Activated CD4-positive, alpha-beta T cell treated with anti-CD3 and anti-CD28 coated beads for 48 hours (primary cell): ENCODE data around the gene LGR4.
"Not testable (repeated sequence)": the region's sequence is repeated elsewhere in the genome, so short reads cannot be mapped to it uniquely, and the experiment has no call there.

Source experiments
- DNase-seq: peaks from one replicate; pipeline ENCODE4 v3.0.0-alpha.2; 2020

The LGR4 gene, protein sequence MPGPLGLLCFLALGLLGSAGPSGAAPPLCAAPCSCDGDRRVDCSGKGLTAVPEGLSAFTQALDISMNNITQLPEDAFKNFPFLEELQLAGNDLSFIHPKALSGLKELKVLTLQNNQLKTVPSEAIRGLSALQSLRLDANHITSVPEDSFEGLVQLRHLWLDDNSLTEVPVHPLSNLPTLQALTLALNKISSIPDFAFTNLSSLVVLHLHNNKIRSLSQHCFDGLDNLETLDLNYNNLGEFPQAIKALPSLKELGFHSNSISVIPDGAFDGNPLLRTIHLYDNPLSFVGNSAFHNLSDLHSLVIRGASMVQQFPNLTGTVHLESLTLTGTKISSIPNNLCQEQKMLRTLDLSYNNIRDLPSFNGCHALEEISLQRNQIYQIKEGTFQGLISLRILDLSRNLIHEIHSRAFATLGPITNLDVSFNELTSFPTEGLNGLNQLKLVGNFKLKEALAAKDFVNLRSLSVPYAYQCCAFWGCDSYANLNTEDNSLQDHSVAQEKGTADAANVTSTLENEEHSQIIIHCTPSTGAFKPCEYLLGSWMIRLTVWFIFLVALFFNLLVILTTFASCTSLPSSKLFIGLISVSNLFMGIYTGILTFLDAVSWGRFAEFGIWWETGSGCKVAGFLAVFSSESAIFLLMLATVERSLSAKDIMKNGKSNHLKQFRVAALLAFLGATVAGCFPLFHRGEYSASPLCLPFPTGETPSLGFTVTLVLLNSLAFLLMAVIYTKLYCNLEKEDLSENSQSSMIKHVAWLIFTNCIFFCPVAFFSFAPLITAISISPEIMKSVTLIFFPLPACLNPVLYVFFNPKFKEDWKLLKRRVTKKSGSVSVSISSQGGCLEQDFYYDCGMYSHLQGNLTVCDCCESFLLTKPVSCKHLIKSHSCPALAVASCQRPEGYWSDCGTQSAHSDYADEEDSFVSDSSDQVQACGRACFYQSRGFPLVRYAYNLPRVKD

DNA sequence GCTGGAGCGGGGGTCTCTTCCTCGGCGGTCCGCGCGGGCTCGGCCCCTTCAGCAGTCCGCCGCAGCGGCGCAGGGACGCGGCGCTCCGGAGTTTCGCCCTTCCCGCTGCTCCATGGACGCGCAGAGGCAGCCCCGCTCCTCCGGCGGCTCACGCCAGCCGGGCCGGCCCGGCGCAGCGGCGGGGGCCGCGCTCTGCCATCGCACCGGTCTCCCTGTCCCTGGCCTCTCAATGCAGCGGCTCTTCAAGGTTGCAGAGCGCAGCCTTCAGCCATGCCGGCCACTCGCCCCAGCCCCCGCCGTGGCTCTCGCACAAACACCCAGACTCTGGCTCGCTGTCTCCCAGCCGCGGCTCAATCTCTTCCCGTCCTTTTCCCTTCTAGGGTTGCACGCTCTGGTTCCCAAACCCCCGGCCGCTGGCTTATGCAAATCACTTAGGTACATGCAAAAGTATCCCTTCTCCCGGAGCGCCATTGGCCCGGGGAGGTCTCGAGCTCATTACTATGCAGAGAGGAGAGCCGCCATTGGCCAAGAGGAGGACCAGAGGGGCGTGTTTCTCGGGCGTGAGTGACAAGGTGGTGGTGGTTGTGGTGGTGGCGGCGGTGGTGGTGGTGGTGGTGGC, at the start of gene LGR4:
TSS of gene LGR4 (minus strand) at position 393 of the 619 bp plus-strand sequence. CDS start 488 bp downstream, outside the sequence.
- peak; percentile 79 for DNase-seq

DNA sequence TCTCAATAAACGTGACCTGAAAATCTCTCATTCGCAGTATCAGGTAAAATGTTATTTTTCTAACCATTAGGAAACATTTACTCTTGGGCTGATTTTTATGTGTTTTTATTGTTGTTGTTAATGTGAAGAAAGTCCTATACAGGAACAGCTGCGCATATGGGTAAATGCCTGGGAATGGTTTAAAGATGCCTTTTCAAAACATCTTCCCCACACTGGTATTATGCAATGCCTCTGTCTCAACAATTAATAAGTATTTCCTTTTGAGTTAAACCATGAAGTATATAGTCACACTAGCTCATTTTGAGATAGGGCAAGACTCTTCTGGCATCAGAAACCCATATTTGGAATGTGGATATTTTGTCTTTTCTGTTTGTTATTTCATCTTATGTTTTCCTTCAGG, 47.6 kb upstream of the LGR4 start:
- DNase-seq, result no peak

DNA sequence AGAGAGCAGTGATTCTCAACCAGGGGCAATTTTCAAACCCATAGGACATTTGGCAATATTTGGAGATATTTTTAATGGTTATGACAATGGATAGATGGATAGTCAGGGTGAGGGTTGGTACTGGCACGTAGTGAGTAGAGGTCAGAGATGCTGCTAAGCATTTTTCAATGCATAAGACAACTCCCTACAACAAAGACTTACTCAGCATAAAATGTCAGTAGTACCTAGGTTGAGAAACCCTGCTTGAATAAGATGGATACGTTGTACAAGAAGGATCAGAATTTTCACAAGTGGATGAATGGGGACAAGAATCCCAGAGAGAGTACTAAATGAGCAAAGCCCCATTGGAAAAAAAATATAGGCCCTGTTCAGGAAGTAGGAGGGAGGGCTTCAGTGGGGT, 45.9 kb upstream of the LGR4 start:
- DNase-seq, result no peak

DNA sequence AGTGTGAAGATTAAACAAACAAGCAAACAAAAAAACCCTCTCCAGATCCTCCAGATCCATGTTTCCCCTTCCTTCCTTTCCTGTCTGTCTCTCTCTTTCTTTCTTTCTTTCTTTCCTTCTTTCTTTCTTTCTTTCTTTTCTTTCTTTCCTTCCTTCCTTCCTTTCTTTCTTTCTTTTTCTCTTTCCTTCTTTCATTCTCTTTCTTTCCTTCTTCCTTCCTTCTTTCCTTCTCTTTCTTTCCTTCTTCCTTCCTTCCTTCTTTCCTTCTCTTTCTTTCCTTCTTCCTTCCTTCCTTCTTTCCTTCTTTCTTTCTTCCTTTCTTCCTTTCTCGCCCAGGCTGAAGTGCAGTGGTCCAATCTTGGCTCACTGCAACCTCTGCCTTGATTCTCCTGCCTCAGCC, 44.9 kb upstream of the LGR4 start:
- DNase-seq, result not testable (repeated sequence)

DNA sequence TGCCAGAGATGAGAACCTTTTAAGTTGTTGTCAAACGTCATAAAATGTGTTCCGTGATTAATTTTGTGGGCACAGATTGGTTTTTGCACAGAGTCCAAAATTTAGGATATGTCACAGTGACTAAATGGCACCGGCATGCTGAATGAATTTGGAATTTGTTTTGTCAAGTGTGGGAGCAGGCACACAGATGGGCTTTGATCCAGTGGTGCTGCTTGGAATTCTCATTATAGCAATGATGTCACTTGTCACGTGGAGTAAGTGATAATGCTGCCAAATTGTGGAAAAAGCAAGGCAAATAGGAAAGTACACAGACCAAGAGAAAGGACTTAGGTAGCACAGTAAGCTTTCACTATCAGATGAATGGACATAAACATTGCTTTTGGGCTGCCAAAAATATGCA, 42.0 kb upstream of the LGR4 start:
- no peak for DNase-seq

DNA sequence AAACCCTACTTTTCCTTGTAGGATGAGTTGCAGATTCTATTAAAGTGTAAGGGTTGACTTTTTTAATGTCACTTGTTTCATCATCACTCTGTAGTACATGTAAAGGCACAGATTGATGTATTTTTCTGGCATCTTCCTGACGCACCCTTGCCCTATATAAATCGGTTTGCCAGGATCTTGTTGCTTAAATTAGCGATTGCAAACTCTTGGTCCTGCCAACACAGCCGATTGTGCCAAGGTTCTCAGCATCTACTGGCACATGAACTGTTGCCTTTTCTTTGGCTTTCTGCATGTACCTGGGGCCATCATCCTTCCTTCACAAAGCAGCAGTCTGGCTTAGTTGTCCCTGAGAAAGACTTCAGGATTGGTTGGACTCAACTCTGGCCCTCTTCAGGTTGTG, 41.5 kb upstream of the LGR4 start:
- DNase-seq, result no peak

DNA sequence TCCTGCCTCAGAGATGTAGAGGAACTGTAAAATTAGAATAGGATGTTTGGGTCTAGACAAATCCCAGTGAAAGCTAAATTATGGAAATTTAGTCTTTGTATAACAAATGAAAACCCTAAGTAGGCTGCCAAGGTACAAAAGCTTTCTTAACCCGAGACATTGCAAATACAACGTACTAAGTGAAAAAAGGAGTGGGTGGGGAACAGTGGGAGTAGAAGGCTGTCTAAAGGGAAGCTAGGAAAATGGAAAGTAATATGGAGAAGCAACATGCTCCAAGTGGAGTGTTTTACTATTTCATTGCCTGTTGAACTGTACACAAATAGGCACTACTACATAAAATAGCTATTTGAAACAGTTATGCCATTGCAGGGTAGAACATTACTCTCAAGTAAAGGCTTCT, 40.8 kb upstream of the LGR4 start:
- DNase-seq, result no peak

DNA sequence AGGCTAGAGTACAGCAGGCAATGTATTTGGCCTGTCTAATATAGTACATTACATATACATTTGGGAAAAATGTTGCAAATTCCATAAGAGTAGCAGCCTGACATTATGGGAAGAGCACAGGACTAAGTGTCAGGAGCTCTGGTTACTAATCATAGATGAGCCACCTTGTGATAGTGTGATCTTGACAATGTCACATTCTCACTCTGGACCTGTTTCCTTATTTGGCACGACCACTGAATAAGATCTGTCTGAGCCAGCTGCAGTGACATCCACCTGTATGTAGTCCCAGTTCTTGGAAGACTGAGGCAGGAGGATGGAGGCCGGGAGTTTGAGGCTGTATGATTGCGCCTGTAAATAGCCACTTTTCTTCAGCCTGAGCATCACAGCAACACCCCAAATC, 39.6 kb upstream of the LGR4 start:
- no peak for DNase-seq

DNA sequence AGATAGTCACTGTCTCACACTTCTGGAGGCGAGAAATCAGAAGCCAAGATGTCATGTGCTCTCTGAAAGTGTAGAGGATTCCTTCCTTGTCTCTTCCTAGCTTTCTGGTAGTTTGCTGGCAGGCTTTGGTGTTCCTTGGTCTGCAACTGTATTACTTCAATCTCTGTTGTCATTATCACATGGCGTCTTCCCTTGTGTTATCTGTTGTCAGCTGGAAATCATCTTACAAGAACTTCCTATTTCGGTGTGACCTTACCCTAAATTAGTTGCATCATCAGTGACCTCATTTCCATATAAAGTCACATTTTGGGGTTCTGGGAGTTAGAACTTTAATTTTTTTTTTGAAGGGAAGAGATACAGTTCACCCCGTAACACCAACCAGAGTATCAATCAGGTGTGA, 37.3 kb upstream of the LGR4 start:
- DNase-seq, result no peak

DNA sequence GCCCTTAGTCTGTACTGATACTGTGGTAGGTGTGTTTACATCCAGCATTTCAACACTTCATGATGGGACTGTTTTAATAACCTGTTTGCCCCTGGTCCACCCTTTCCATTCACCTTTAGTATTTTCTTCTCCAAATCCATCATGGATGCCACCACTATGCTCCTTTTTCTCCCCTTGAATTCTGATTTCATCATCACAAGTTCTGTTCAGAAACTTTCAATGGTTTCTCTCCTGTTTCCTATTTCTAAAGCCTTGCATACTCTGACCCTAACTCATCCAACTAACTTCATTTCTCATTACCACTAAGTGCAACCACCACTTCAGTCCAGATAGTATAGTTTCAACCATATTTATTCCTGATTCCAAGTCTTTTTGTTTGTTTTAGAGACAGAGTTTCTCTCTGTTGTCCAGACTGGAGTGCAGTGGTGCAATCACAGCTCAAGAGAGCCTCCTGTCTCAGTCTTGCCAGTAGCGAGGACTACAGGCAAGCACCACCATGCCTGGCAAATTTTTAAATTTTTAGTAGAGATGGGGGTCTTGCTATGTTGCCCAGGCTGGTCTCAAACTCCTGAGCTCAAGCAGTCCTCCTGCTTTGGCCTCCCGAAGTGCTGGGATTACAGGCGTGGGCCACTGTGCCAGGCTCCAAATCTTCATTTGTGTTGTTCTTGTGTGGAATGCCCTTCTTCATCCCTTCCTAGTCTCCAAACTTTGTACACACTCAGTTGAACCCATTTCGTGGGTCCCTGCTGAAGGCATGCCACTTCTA, 35.1 kb upstream of the LGR4 start:
- no peak for DNase-seq

DNA sequence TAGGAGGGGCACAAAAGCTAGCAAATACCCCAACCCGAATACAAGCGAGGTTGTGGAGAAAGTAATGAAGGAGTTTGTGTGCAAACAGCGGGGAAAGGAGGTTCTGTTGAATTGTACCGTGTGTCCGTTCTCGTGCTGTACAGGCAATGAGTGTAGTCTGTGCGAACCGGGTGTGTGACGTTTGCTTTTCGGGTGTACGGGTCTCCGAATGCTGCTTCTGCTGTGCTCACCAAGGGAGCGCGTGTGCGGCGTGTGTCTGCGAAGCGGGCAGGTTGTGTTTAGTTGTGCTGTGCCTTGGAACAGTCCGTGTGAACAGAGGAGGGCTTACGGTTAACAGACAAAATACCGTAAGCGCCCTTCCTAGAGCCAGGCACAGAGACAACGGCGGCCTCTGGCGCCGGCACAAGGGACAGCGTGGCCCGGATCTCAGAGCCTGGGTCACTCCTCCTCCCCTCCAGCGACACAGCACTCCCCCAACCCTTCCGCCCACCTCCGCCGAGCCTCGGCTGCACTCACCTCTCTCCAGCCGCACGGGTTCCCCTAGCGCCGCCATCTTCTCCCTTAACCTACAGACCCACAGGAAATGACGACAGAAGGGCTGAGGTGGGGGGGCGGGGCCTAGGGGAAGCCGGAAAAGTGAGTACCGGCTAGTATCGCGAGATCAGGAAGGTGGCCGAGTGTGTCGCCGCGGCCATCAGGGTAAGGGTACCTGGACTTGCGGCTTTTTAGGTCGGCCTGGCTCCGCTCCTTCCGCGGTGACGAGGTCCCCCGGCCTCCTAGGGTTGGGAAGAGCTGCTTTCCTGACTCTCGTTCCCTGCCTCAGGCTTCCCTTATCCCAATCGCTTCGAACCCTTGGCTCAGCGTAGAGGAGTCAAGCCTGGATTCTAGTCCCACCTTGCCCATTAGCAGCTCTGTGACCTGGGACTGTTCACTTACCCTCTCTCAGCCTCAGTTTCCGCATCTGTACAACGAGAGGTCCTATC, 33.9 kb upstream of the LGR4 start, which contains the start of gene LIN7C:
TSS of gene LIN7C (minus strand) at position 570 of the 983 bp plus-strand sequence. CDS start at position 553, 17 bp downstream.
- peak; percentile 96 for DNase-seq

DNA sequence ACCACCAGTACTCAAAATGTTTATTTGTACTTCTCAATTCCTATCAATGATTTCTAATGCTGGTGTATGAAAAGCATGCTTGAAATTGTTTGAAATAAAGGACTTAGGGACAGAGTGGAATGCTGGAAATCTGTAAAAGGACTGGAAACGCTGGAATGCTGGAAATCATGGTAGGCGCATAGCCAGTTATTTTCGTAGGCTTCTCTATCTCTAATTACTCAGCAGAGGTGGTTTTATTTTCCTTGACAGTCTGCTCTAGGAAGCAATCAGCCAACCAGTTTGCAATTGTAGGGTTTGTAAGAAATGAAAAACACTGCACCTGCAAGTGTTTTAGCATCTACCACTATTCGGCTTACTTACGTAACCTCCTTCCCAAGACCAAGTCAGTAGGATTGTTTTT, 33.2 kb upstream of the LGR4 start:
- no peak for DNase-seq

DNA sequence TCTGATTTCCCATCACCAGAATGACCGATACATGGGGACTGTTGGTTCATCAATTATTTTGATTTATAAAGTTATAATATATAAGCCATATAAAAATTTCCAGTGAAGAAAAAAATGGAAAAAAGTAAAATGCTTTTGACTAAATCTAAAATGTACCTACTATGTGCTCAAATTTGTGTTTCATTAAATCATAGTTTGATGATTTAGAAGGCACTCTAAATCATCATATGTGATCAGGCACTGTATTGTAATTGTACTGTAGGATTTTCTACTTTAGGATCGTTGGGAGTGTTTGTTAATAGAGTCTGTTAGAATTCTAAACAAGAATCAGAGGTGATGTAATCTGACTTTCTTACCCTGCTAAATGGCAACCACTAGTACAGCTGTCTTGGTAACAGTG, 31.6 kb upstream of the LGR4 start:
- no peak for DNase-seq

DNA sequence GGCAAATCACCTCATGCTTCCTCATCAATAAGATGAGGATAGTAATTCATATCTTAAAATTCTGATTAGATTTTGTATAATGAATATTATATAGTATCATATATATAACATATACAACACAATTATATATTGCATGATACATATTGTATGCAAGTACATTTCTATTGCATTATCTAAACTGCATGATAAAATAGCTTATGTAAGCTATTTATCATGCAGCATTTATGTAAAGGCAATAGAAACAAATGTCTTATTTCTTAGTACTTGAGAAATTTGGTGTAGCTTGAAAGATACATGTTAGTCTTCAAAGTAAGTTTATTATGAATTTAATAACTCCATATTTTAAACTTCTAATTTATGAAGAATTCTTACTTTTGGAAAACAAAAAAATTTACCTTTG, 28.5 kb upstream of the LGR4 start:
- no peak for DNase-seq

DNA sequence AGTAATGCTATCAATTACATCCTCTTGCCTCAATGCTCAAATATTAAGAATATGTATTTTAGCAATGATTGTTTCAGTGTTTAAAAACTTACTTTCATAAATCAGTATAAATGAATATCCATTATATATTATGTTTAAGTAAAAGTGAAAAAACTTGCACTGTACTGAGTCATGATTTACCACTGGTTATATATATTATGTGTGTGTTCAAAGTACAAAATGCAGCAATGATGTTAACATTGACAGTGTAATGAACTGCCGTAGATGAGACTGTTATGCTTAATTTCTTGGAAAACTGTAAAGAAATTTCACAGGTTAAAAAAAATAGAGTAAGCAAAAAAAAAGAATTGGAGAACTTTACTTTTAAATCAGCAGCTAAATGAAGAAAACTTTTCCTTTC, 25.3 kb upstream of the LGR4 start:
- no peak for DNase-seq

DNA sequence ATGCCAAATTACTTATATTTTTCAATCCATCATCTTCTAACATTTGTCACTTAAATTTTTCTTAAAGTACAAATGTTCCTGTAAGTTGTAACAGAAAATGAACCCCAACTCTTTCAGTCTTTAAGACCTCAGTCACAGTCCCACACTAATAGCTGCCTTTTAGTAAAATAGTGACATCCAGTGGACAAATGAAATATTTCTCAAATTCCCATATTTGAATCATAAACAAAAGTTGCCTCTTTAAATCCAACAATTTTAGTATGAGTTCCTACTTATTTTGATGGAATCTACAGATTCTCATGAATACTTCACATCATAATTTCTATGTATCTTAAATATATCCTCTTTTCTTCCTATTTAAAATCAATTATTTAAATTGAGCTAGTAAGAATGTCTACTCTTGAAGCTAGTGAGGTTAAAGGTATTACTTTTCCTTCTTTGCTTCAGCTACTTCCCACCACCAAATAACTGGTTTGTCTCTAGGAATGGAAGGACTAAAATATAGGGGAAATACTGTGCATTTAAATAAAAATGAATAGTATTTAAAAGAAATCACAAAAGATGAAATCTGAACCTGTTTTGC, 24.8 kb upstream of the LGR4 start:
- no peak for DNase-seq

DNA sequence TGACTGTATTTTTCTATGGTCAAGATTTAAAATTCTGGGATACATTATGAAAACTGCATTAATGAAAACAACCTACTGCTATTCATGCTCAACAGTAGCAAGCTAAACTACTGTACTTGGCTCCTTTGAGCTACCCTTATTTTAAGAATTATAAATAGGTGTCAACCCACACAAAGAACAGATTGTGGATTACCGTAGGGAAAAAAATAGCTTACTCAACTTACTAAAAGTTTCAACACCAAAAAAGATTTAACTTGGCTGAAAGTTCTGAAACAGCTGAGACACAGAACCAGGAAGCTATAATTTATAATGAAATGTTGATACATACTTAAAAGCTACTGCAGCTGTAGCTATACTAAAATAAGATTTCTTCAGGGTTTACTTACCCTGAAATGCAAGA, 23.9 kb upstream of the LGR4 start:
- DNase-seq, result no peak

DNA sequence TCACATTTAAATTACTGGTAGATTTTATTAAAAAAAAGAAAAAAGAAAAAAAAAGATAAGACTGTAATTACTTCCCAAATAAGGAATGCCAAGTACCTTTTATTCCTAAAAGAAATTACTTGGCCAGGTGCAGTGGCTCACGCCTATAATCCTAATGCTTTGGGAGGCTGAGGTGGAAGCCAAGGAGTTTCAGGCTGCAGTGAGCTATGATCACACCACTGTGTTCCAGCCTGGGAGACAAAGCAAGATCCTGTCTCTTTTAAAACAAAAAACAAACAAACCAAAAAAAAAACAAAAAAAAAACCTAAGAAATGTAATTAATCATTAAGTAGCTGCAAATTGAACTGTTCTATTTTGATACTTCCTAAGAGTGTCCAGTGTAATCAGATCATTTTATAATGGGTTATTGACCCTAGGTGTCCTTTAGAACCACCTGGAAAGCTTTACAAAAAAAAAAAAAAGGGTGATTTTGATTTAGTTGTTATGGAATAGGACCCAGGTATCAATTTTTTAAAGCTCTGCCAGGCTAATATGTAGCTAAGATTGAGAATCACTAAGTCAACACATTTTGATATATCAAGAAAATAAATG, 23.2 kb upstream of the LGR4 start:
- DNase-seq, result no peak

DNA sequence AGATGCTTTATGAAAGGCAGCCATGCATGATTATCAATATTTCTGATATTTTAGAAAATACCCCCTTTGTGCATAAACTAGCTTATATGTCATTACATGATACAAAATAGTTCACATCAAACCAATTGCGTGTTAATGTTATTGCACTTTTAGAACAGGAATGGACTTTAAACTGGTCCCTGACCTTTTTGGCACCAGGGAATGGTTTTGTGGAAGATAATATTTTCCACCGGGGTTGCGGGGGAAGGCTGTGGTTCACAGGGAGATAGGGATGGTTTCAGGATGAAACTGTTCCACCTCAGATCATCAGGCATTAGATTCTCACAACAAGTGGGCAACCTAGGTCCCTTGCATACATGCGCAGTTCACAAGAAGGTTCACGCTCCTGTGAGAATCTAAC, 16.5 kb upstream of the LGR4 start:
- DNase-seq, result no peak

DNA sequence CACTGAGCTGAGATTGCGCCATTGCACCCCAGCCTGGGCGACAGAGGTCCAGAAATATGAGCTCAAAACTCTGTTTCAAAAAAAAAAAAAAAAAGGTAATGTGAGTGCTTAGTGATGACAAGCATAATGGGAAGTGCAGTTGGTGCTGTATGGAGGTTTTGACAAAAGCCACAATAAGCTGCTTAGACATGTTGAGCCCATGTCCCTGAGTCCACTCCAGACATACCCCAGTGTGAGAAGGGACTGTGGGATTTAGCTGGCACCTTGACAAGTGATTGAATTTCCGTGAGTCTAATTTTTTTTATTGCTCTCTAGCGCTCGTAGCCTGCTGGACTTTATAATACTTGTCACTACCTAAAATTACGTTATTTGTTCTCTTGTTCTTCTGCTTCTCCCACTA, 15.1 kb upstream of the LGR4 start:
- no peak for DNase-seq
